Choroid plexus epithelial cell (primary cell): ENCODE data around the gene ETNPPL.

ENCODE experiments used
- DNase-seq: peaks from one replicate; pipeline ENCODE4 v3.0.0-alpha.2; 2010; ENCODE audit warnings: low read depth
- H3K4me3 ChIP-seq: 2 replicates; pipeline ENCODE4 v1.5.1; 2011; ENCODE audit warnings: low read depth, mild to moderate bottlenecking, control low read depth, low read length, moderate library complexity
- CTCF ChIP-seq: conservative IDR thresholded peaks from 2 replicates; pipeline ENCODE4 v1.5.1; 2011; ENCODE audit warnings: low read depth, mild to moderate bottlenecking, control low read depth, inconsistent platforms, low read length, moderate library complexity

Gene ETNPPL

GRCh38 chr4:108762559-108763225 is at the start of gene ETNPPL:
TSS of gene ETNPPL (minus strand) at chr4:108763053. CDS start at chr4:108762898, 155 bp downstream.
- no peak for TF ChIP-seq CTCF
- peak within 1 kb of the TSS; percentile 53 for H3K4me3 ChIP-seq
- no peak for DNase-seq

- H3K4me3 ChIP-seq = no peak overlapping the region
- no peak for TF ChIP-seq CTCF
- no peak for DNase-seq
Measured at GRCh38 chr4:108811486-108811885, 48.6 kb upstream of the ETNPPL start.

GRCh38 chr4:108810087-108810486 is 47.2 kb upstream of the ETNPPL start:
- no peak for TF ChIP-seq CTCF
- no peak overlapping the region for H3K4me3 ChIP-seq
- DNase-seq = no peak

GRCh38 chr4:108804648-108805273 is 41.9 kb upstream of the ETNPPL start:
- no peak for TF ChIP-seq CTCF
- no peak overlapping the region for H3K4me3 ChIP-seq
- DNase-seq = no peak

DNA sequence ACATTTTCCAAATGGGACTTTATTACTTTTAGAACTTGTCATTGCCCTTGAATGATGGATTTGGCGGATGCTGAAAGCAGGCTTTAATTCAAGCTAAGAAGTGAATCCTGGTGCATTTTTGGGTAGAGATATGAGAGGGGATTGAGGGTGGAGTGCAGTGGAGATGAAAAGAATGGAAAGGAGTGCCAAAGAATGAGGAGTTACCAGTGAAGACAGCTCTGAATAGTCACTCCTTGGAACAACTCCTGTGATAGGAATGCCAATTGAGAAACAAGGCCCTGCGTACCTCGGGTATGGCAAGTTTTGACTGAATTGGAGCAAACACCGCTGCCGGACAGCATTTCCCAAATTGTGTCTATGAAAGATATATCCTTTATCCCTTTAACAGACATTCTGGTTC is 36.5 kb upstream of the ETNPPL start:
- DNase-seq = no peak
- TF ChIP-seq CTCF = no peak
- no peak overlapping the region for H3K4me3 ChIP-seq

DNA sequence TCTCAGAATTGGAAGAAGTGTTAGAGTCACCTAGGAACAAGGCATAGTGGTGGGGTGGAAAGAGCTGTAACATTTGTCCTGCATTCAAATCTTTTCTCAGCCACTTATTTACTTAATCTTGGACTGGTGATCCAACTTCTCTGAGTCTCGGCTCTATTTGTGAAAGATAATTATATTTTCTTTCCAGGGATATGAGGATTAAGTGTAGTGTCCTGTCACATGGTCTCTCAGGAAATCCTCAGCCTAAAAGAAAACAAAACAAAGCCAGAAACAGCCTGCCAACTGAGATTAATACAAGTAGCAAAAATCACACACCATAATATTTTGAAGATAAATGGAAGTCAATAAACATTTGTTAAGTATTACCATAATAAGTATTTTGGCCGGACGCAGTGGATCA is 33.3 kb upstream of the ETNPPL start:
- TF ChIP-seq CTCF = no peak
- peak; percentile 6 for DNase-seq
- no peak overlapping the region for H3K4me3 ChIP-seq

DNA sequence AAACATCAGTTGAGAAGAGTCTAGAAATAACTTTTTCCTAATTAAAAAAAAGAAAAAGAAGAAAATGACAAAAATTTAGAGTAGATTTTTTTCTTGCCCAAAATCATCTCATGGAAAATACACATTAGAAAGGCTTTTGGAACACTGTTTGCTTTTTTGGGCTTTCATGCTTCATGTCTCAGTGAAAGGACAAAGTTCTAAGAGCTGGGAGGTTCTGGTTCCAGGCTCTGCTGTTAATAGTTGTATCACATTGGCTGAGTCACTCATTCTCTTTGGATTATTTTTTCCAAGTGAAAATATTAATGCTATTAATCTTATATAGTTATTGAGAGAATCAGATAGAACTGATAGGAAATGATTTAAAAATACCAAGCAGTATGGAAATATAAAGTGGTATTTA is 32.9 kb upstream of the ETNPPL start:
- TF ChIP-seq CTCF = no peak
- no peak for DNase-seq
- no peak overlapping the region for H3K4me3 ChIP-seq
